HCT116 (cell line): ENCODE measurements around the gene ETS1.

ENCODE experiments used
- ELF1 ChIP-seq: IDR thresholded peaks from 2 replicates; pipeline ENCODE4 v1.6.1; 2012; ENCODE audit warnings: low read depth, borderline replicate concordance
- EZH2 ChIP-seq: fragments of 200-600 bp; sonication (generic); IDR thresholded peaks from 2 replicates; pipeline ENCODE4 v1.6.1; 2017; ENCODE audit warnings: antibody characterized with exemption, mixed run types
- MAX ChIP-seq: IDR thresholded peaks from 2 replicates; pipeline ENCODE4 v1.6.1; 2012
- POLR2A ChIP-seq: IDR thresholded peaks from 2 replicates; pipeline ENCODE4 v1.7.0; 2011; ENCODE audit warnings: borderline replicate concordance; ENCODE audit not compliant: insufficient read depth, insufficient read length; ENCODE audit errors: extremely low read depth
- POLR2AphosphoS5 ChIP-seq: IDR thresholded peaks from 2 replicates; pipeline ENCODE4 v1.6.1; 2011; ENCODE audit warnings: mild to moderate bottlenecking, low read depth, low read length, moderate library complexity
- RAD21 ChIP-seq: IDR thresholded peaks from 2 replicates; pipeline ENCODE4 v1.6.1; 2012; ENCODE audit warnings: low read depth, mild to moderate bottlenecking
- SIN3A ChIP-seq: IDR thresholded peaks from 2 replicates; pipeline ENCODE4 v1.6.1; 2012; ENCODE audit warnings: low read depth
- SP1 ChIP-seq: IDR thresholded peaks from 2 replicates; pipeline ENCODE4 v1.6.1; 2012; ENCODE audit warnings: low read depth
- SRF ChIP-seq: IDR thresholded peaks from 2 replicates; pipeline ENCODE4 v1.6.1; 2012; ENCODE audit warnings: low read depth
- TCF7L2 ChIP-seq: IDR thresholded peaks from 2 replicates; pipeline ENCODE4 v1.7.0; 2011; ENCODE audit warnings: borderline replicate concordance, inconsistent platforms; ENCODE audit not compliant: insufficient read depth, insufficient read length; ENCODE audit errors: extremely low read depth
- YY1 ChIP-seq: IDR thresholded peaks from 2 replicates; pipeline ENCODE4 v1.6.1; 2011; ENCODE audit warnings: low read length, low read depth, moderate library complexity, mild to moderate bottlenecking; ENCODE audit not compliant: insufficient replicate concordance; ENCODE audit errors: extremely low read depth
- ZFX ChIP-seq: fragments of 450-650 bp; IDR thresholded peaks from 2 replicates; pipeline ENCODE4 v1.6.1; 2017
- ZNF274 ChIP-seq: fragments of 200-500 bp; sonication (Bioruptor generic); IDR thresholded peaks from 2 replicates; pipeline ENCODE4 v1.6.1; 2014; ENCODE audit warnings: mild to moderate bottlenecking, low read depth, low read length, inconsistent platforms
- TF ChIP-seq, protein P1 (sequence below), 3 experiments: fragments of 200-600 bp in 1 of 3; sonication (generic) in 1 of 3; IDR thresholded peaks in 2 of 3; conservative IDR thresholded peaks in 1 of 3; 2 replicates each; pipeline ENCODE4 v1.5.1; 2012 to 2017; ENCODE audit warnings: low read depth in 2 of 3, low read length in 2 of 3, antibody characterized with exemption in 1 of 3, borderline replicate concordance in 1 of 3, control low read depth in 1 of 3, mild to moderate bottlenecking in 1 of 3, mixed read lengths in 1 of 3, mixed run types in 1 of 3, moderate library complexity in 1 of 3; ENCODE audit not compliant: insufficient read depth in 1 of 3

DNA sequence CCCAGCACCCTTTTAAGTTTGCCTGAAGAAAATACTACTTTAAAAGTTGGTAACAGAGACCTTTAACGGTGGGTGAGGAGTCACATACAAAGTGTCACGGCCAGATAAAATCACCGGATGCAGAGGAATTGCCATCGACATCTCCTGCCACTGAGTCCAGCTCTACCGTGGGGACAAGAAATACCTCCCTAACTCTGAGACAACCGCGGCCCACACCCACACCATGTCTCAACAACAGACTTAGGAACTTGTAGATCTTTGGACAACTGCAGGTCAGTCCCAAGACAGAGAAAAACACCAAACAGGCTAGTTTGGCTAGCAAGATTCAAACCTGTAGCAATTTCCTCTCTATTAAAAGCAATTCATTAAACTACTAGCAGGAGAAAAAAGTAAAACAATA lies 669 bp downstream of the ETS1 start:
- TF ChIP-seq SP1 (no peak), MAX (no peak), RAD21 (no peak), SIN3A (no peak), ZFX (no peak), POLR2AphosphoS5 (no peak), POLR2A (no peak), EZH2 (no peak), YY1 (no peak), TCF7L2 (no peak), ELF1 (no peak), ZNF274 (no peak), SRF (no peak)
- TF ChIP-seq, protein P1, sequence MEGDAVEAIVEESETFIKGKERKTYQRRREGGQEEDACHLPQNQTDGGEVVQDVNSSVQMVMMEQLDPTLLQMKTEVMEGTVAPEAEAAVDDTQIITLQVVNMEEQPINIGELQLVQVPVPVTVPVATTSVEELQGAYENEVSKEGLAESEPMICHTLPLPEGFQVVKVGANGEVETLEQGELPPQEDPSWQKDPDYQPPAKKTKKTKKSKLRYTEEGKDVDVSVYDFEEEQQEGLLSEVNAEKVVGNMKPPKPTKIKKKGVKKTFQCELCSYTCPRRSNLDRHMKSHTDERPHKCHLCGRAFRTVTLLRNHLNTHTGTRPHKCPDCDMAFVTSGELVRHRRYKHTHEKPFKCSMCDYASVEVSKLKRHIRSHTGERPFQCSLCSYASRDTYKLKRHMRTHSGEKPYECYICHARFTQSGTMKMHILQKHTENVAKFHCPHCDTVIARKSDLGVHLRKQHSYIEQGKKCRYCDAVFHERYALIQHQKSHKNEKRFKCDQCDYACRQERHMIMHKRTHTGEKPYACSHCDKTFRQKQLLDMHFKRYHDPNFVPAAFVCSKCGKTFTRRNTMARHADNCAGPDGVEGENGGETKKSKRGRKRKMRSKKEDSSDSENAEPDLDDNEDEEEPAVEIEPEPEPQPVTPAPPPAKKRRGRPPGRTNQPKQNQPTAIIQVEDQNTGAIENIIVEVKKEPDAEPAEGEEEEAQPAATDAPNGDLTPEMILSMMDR (IDR thresholded peaks at IDR 0.05 in 2 of 3, conservative IDR thresholded peaks at IDR 0.05 in 1 of 3; ENCODE audit: borderline replicate concordance in 1 of 3, insufficient read depth in 1 of 3, low read depth in 2 of 3, low read length in 2 of 3): no peak
